SK-N-DZ (cell line): ENCODE results near the gene TMEM63C.

ENCODE experiments used
- DNase-seq: peaks from one replicate; pipeline ENCODE4 v3.0.0-alpha.2; 2015; ENCODE audit warnings: low spot score

The TMEM63C gene

GRCh38 chr14:77194706-77195105 lies 13.1 kb downstream of the TMEM63C start:
- no peak for DNase-seq

DNA sequence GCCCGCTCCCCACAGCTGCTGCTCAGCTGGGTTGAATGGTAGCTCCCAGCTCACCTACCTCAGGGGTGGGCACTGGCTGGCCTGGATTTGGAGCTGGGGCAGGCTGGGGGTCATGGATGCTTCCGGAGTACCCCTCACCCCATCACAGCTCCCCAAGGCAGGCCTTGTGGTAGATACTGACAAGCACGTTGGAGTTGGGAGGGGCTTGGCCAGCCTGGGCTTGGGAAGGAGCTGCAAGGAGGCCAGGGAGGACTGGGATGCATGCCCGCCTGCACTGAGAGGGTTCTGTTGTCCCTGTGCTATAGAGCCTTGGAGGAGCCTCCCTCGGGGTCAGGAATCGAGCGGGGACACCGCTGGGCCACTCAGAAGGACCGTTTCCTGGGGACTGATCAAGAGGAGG lies 14.2 kb downstream of the TMEM63C start:
- no peak for DNase-seq

DNA sequence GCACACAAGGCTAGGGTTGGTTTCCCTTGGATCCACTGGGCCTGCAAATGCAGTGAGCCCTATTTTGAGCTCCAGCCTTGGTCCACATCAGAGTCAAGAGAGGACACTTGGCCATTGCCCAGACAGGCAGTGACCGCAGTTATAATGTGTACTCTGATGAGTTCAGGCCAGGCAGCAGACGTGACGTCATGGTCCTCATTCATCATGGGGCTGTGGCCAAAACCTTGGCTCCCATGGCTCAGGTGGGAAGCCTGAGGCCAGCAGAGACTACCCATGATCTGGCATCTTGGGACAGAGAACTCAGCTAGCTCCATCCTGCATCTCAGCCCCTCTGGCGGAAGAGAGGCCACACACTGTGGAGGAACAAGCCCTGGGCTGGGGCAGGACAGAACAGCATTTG lies 16.4 kb downstream of the TMEM63C start:
- no peak for DNase-seq

- no peak for DNase-seq
Measured at GRCh38 chr14:77198561-77198960, 17.0 kb downstream of the TMEM63C start.

- DNase-seq, result no peak
Measured at GRCh38 chr14:77199590-77199989, 18.0 kb downstream of the TMEM63C start.

DNA sequence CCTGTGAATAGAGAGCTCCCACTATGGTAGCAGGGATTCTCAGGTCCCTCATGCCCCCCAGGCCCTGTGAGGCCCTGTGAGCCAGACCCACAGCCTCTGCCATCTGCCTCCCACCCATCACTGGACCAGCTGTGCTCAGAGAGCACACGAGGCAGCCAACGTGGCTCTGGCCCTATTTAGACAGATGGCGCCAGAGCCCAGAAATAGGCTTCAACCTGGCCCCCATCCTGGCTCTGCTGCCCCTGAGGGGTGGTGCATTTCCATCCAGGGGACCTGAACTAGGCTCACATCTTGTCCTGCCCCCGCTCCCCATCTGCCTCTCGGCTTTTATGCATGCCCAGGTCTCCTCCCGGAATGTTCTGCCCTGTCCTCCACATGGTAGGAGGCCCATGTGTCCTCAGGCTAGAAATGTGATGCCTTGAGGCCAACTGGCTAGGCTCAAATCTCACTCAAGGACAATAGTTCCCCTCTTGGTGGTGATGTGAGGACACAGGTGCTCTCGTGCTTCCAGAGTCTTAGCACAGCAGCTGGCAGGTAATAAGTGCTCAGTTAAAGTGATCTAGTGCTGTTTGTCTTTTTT lies 18.9 kb downstream of the TMEM63C start:
- no peak for DNase-seq

GRCh38 chr14:77201696-77202095 lies 20.1 kb downstream of the TMEM63C start:
- no peak for DNase-seq

- no peak for DNase-seq
Measured at GRCh38 chr14:77203611-77204458, 22.2 kb downstream of the TMEM63C start.

DNA sequence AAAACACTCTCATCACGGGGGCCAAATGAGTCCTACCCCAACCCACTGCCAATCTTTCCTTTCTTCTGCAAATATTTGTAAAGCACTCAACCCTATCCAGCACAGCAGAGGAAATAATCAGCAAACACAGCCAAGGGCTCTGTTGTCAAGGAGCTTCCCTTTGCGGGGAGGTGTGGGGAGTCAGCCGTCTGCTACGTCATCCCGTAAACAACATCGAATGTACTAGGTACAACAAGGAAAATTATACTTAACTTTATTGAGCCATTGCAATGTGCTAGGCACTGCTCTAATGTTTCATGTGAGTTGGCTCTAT lies 22.8 kb downstream of the TMEM63C start:
- DNase-seq, result no peak

- no peak for DNase-seq
Measured at GRCh38 chr14:77204907-77205306, 23.3 kb downstream of the TMEM63C start.

DNA sequence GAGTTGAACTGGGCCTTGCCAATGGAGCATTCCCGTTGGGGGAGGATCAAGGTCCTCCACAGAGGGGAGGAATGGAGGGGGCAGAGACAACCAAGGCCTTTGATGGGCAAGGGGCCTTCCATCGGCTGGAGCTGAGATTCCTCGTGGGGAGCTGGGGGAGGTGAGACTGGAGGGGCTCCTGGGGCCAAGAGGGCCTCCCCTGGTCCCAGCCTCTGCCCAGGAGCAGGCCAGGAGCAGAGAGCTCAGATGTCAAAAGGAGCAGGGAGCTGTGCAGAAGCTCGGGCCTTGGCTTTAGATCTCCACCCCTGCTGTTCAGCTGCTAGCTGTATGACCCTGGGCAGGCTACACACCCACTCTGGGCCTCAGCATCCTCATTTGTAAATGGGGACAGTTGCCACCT lies 24.0 kb downstream of the TMEM63C start:
- DNase-seq, result no peak

- DNase-seq, result no peak
Measured at GRCh38 chr14:77206261-77206824, 24.7 kb downstream of the TMEM63C start.

DNA sequence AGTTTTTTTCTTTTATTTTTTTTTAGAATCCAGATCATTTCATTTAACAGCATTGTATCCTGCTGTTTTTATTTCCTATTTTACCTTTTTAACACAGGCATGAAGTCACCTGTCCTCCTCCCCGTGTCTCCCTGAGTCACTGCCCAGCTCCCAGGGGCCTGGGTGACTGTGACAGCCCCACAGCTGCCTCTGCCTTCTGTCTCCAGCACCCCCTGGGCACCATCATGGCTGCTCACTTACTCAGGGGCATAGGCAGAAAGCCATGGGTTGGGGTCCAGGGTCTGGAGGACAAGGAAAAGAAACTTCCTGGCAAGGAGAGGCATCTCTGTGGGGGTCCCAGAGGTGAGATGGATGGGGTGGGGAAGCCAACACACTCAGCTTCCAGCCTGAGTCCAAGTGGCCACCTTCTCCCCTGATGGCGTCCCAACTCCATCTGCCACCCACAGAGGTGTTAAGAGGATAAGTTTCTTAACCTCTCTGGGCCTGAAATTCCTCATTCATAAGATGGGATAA lies 25.3 kb downstream of the TMEM63C start:
- DNase-seq, result no peak

GRCh38 chr14:77208291-77208978 lies 26.8 kb downstream of the TMEM63C start:
- no peak for DNase-seq

DNA sequence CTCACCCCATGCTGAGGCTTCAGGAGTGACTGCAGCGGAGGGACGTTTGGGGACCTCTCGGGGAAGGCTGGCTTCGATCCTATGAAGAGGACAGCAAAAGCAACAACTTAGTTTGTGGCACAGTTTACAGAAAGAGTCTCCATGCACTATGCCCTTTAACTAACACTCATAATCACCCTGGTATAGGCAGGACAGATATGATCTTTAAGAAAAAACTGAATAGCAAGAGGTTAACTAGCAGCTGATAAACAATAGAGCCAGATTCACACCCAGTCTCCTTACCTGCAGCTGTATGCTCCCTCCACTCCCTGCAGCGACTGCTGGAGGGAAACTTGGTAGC lies 27.4 kb downstream of the TMEM63C start:
- no peak for DNase-seq

GRCh38 chr14:77212097-77212870 lies 30.7 kb downstream of the TMEM63C start:
- no peak for DNase-seq

GRCh38 chr14:77212943-77213678 lies 31.5 kb downstream of the TMEM63C start:
- peak; percentile 40 for DNase-seq

GRCh38 chr14:77213679-77214016 lies 32.0 kb downstream of the TMEM63C start:
- DNase-seq, result no peak

DNA sequence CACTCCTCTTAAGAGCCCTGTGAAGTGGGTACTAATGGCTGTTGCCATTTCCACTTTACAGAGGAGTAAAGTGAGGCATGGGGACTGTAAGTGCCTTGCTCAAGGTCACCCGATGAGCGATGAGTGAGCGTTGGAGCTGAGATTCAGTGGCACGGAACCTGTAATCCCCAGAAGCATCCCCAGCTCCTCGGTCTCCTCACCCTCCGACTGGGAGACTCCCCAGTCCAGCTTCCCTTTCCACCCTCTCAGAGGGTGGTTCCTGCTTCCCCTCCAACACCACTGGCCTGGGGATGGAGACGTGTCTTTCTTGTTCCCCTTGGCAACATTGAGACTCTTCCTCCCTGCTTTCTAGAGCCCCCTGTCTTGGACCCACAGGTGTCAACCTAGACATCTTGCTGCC lies 32.6 kb downstream of the TMEM63C start:
- DNase-seq, result no peak

DNA sequence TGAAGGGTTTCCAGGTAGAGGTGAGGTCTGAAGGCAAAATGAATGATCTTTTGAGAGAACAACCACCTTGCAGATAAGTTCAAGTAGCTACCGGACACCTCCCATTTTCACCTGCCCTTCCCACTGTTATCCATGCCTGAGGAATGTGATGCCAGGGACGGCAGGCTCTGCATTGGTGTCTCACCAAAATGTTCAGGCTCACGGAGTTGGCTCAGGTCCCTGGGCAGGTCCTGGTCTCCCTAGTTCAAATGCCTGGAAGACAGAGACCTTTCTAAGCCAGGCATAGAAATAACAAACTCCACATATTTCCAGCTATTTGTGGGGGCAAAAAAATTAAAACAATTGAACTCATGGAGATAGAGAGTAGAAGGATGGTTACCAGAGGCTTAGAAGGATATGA lies 36.0 kb downstream of the TMEM63C start:
- no peak for DNase-seq

GRCh38 chr14:77219591-77219990 lies 38.0 kb downstream of the TMEM63C start:
- no peak for DNase-seq
